ENCODE results near the gene ALDH1L1.

Gene ALDH1L1

DNA sequence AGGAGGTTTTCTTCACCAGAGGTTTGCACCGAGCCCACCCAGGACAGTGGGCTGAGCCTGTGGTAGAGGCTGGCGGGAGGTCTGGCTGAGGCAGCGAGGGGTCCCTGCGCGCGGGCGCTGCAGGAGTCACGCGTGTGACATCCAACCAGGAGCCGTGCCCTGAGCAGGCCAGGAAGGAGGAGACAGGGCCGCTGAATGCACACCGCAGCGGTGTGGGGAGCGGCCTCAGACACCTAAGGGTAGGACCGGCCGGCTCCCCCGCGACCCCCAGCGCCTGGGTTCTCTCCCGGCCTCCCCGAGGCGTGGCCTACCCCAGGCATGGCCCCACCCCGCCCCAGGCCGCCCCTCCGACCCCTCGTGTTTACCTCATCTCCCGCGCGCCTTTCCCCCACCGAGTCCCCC lies 96.9 kb downstream of the ALDH1L1 start:
- TF ChIP-seq, protein P1, sequence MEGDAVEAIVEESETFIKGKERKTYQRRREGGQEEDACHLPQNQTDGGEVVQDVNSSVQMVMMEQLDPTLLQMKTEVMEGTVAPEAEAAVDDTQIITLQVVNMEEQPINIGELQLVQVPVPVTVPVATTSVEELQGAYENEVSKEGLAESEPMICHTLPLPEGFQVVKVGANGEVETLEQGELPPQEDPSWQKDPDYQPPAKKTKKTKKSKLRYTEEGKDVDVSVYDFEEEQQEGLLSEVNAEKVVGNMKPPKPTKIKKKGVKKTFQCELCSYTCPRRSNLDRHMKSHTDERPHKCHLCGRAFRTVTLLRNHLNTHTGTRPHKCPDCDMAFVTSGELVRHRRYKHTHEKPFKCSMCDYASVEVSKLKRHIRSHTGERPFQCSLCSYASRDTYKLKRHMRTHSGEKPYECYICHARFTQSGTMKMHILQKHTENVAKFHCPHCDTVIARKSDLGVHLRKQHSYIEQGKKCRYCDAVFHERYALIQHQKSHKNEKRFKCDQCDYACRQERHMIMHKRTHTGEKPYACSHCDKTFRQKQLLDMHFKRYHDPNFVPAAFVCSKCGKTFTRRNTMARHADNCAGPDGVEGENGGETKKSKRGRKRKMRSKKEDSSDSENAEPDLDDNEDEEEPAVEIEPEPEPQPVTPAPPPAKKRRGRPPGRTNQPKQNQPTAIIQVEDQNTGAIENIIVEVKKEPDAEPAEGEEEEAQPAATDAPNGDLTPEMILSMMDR (IDR thresholded peaks at IDR 0.05), result no peak

DNA sequence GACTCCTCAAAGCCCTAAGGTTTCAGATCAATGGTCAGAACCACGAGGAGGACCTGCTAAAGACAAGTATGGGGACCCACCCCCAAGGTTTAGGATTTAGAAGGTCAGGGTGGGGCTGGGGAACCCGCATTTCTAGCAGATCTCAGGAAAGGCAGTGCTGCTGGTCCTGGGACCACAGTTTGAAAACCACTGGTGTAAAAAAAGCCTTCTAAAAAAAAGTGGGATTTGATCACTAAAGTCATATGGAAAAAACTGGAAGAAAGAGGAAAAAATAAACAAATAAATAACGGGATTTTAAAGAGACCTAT lies 97.3 kb downstream of the ALDH1L1 start:
- TF ChIP-seq, protein P1 (IDR thresholded peaks at IDR 0.05), result no peak

DNA sequence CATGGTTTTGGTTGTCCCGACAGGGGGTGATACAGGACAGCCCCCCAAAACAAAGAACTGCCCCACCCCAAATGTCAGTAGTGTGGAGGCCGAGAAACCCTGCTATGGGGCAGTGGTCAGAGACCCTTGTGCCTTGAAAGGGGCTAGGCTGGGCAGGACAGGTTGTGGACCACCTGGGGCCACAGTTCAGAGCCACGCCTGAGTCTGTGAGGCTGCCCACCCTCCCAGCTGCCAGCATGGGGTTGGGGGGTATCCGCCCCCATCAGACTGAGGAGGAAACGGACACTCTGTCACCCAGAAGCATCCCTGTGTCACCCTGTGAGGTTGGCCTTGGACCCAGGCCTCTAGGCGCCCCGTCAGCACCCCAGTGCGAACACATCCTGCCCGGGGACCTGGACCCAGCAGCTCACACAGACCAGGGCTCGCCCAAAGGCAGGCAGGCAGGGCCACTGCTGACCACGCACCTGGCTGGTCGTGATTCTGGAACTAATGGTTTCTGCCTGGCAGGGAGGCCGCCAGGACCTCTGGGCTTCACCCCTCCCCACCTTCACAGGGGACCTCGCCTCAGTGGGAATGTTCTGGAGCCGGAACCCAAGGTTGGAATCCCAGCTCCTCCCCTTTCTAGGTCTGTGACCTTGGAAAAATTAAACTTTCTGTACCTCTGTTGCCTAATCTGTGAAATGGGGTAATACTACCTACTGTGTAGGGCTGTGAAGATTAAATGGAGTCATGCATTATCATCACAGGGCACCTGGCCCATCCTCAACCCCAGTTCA lies 97.8 kb downstream of the ALDH1L1 start:
- TF ChIP-seq, protein P1 (IDR thresholded peaks at IDR 0.05), result no peak

DNA sequence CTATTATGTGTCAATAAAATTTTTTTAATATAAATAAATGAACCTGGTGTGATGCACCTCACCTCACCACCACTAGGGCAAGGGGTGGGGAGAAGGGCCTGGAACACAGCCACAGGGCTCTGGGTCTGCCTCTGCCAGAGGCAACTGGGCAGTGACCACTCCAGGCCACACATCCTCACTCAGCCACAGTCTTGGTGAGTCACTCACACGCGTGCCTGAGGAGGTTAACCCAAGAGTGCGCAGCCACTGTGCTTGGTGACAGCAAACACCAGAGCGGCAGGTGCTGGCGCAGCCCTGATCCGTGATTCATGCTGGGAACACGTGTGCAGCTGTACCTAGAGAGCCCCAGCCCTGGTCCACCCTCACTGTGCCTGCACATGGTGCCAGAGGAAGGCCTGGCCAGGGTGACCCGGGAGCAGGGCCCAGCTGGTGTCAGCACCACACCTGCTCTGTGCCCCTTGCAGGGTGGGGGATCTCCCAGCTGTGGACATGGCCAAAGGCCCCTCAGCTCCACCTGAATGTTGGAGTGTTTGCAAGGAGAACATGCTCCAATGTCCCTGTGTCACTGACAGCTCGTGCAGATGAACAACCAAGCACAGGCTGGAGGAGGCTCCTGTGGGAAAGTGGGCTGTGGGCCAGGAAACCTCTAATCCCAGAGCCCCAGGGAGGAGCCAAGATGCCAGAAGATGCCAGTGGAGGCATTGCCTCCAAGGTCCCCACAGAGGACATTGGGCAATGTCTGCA lies 98.6 kb downstream of the ALDH1L1 start:
- TF ChIP-seq, protein P1 (IDR thresholded peaks at IDR 0.05), result peak; percentile 40

DNA sequence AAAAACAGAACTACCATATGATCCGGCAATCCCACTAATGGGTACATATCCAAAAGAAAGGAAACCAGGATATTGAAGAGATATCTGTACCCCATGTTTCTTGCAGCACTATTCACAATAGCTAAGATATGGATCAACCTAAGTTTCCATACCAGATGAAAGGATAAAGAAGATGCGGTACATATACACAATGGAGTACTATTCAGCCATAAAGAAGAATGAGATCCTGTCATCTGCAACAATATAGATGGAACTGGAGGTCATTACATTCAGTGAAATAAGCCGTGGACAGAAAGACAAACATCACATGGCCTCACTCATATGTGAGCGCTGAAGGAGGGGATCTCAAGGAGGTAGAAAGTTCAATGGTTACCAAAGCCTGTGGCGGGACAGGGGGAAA lies 99.4 kb downstream of the ALDH1L1 start:
- TF ChIP-seq, protein P1 (IDR thresholded peaks at IDR 0.05), result no peak

DNA sequence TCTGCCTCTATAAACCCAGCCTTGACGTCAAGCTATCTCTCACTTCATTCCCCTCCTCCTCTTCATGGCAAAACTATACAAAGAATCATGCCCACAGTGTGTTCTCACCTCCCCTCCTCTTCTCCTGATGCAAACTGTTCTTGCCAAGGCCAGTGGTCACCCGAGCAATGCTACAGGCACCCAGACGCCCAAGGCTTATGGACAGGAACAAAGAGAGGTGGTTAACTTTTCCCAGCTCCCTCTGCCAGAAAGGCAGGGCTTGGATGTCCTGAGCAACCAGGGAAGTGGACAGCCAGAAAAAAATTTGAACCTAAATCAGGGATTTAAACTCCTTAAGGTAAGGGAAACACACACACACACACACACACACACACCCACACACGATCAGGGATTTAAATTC lies 101.5 kb downstream of the ALDH1L1 start:
- TF ChIP-seq, protein P1 (IDR thresholded peaks at IDR 0.05), result no peak

DNA sequence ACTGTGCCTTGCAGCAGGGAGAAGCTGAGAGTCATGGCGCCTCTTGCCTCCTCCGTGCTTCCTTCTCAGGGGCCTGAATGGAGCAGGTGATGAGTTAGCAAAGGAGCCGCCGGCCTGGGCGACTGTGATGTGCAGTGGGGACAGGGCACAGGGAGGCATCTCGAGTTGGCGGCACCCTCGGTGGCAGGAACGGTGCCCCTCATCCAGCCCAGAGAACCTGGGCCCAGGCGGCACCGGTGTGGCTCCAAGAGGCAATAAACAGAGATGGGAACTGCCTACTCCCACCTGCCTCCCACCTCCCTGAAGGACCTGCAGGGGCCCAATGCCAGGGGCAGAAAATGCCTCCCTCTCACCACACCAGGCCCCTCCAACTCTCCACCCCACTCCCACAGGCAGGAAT lies 102.6 kb downstream of the ALDH1L1 start:
- TF ChIP-seq, protein P1 (IDR thresholded peaks at IDR 0.05), result no peak

Measured in LNCAP (cell line).